H1 (cell line): ENCODE measurements around the gene UNC5B. TPM values are rescaled to one million over a fixed set of nuclear protein-coding genes. Genes with fewer than 3 reads are reported as not detected.
A peak's percentile ranks its signal among the peaks of the same experiment; 100 is the strongest.

Source experiments
- CTCF ChIA-PET: fragments of 300-600 bp; sonication (Branson Sonifier 250); formaldehyde crosslinking; loops from one replicate; lab custom pipeline; 2021; ENCODE audit not compliant: partially characterized antibody; lab: Charles Lee
- POLR2A ChIA-PET: fragments of 300-600 bp; sonication (Branson Sonifier 250); formaldehyde crosslinking; loops from one replicate; lab custom pipeline; 2021; ENCODE audit warnings: inconsistent platforms; ENCODE audit not compliant: partially characterized antibody; lab: Charles Lee
- DNase-seq, 2 experiments: peaks; one replicate each; pipeline versions ENCODE4 v3.0.0 to v3.0.0-alpha.2; 2010 to 2022; ENCODE audit warnings: low spot score in 2 of 2, low read depth in 1 of 2, mixed read lengths in 1 of 2
- FAIRE-seq: peaks from 2 replicates; lab custom pipeline; 2011; peaks lifted over from hg19 to GRCh38; lab: Jason Lieb, UNC
- H2AFZ ChIP-seq: 2 replicates; pipeline ENCODE4 v1.8.1; 2012; ENCODE audit warnings: low read length, inconsistent platforms
- H2AK5ac ChIP-seq: 2 replicates; pipeline ENCODE4 v1.6.1; 2013; ENCODE audit warnings: low read depth, low read length
- H2BK120ac ChIP-seq: replicated peaks from 2 replicates; pipeline ENCODE3; 2013; ENCODE audit warnings: low read depth, low read length, inconsistent platforms
- H2BK12ac ChIP-seq: 2 replicates; pipeline ENCODE4 v1.6.1; 2013; ENCODE audit warnings: low read depth, low read length
- H2BK15ac ChIP-seq: 2 replicates; pipeline ENCODE4 v1.6.1; 2013; ENCODE audit warnings: low read length
- H2BK20ac ChIP-seq: 2 replicates; pipeline ENCODE4 v1.6.1; 2013; ENCODE audit warnings: low read length
- H2BK5ac ChIP-seq: 2 replicates; pipeline ENCODE4 v1.6.1; 2013; ENCODE audit warnings: low read depth, low read length
- H3K14ac ChIP-seq: 2 replicates; pipeline ENCODE4 v1.6.1; 2013; ENCODE audit warnings: inconsistent platforms; ENCODE audit not compliant: insufficient read length
- H3K18ac ChIP-seq: 2 replicates; pipeline ENCODE4 v1.6.1; 2013; ENCODE audit warnings: low read length; ENCODE audit errors: extremely low read depth
- H3K23ac ChIP-seq: 2 replicates; pipeline ENCODE4 v1.6.1; 2013; ENCODE audit warnings: inconsistent platforms; ENCODE audit not compliant: insufficient read length
- H3K23me2 ChIP-seq: 2 replicates; pipeline ENCODE4 v1.6.1; 2013; ENCODE audit warnings: low read depth, low read length
- H3K27ac ChIP-seq: 2 replicates; pipeline ENCODE4 v1.6.1; 2011; ENCODE audit warnings: low read depth, low read length, inconsistent platforms
- H3K27me3 ChIP-seq, 4 experiments: replicated peaks in 1 of 4; 1 replicate in 1 of 4; 2 replicates in 3 of 4; pipeline versions ENCODE4 v1.6.1 to v1.8.1; 2011 to 2013; ENCODE audit warnings: low read length in 3 of 4, mild to moderate bottlenecking in 3 of 4, inconsistent platforms in 2 of 4, mixed read lengths in 2 of 4, moderate library complexity in 1 of 4; ENCODE audit not compliant: control insufficient read depth in 3 of 4, insufficient read depth in 3 of 4; ENCODE audit errors: extremely low read depth in 1 of 4
- H3K36me3 ChIP-seq, 4 experiments: 2 replicates each; pipeline versions ENCODE4 v1.6.1 to v1.8.1; 2011 to 2013; ENCODE audit warnings: mild to moderate bottlenecking in 4 of 4, low read length in 3 of 4, moderate library complexity in 2 of 4, control low read depth in 1 of 4, inconsistent platforms in 1 of 4; ENCODE audit not compliant: insufficient read depth in 4 of 4, control insufficient read depth in 2 of 4
- H3K4ac ChIP-seq: replicated peaks from 2 replicates; pipeline ENCODE3; 2013; ENCODE audit warnings: low read length, low read depth, mixed read lengths, inconsistent platforms; ENCODE audit not compliant: insufficient read length
- H3K4me1 ChIP-seq, 4 experiments: replicated peaks in 1 of 4; 1 replicate in 1 of 4; 2 replicates in 3 of 4; pipeline versions ENCODE4 v1.6.1 to v1.8.1; 2011 to 2013; ENCODE audit warnings: low read length in 3 of 4, inconsistent platforms in 2 of 4, mixed read lengths in 1 of 4; ENCODE audit not compliant: insufficient read depth in 4 of 4, control insufficient read depth in 3 of 4
- H3K4me2 ChIP-seq, 2 experiments: 2 replicates each; pipeline versions ENCODE4 v1.6.1 to v1.8.1; 2011 to 2013; ENCODE audit warnings: low read depth in 2 of 2, low read length in 2 of 2, control low read depth in 1 of 2, inconsistent platforms in 1 of 2, mild to moderate bottlenecking in 1 of 2; ENCODE audit not compliant: insufficient read depth in 1 of 2
- H3K4me3 ChIP-seq, 4 experiments: fragments of 200-600, 300-600 bp in 1 of 4; sonication (generic), shearing (Covaris generic), sonication (Bioruptor Twin) in 1 of 4; 2 replicates each; pipeline versions ENCODE4 v1.5.1 to v1.8.1; 2011 to 2016; ENCODE audit warnings: low read length in 4 of 4, low read depth in 3 of 4, control low read depth in 2 of 4, inconsistent platforms in 2 of 4, mild to moderate bottlenecking in 2 of 4, mixed read lengths in 1 of 4, moderate library complexity in 1 of 4; ENCODE audit not compliant: insufficient read depth in 2 of 4; ENCODE audit errors: extremely low read depth in 1 of 4
- H3K56ac ChIP-seq: replicated peaks from 2 replicates; pipeline ENCODE3; 2013; ENCODE audit warnings: low read depth, mild to moderate bottlenecking, mixed read lengths, low read length, inconsistent platforms; ENCODE audit not compliant: insufficient read length
- H3K79me1 ChIP-seq: 2 replicates; pipeline ENCODE4 v1.6.1; 2013; ENCODE audit warnings: low read depth, low read length, control low read depth
- H3K79me2 ChIP-seq, 2 experiments: 2 replicates each; pipeline versions ENCODE4 v1.6.1 to v1.8.1; 2012 to 2013; ENCODE audit warnings: low read length in 2 of 2, mild to moderate bottlenecking in 2 of 2, inconsistent platforms in 1 of 2; ENCODE audit not compliant: insufficient read depth in 2 of 2, control insufficient read depth in 1 of 2
- H3K9ac ChIP-seq, 4 experiments: replicated peaks in 1 of 4; 1 replicate in 1 of 4; 2 replicates in 3 of 4; pipeline versions ENCODE4 v1.6.1 to v1.8.1; 2011 to 2013; ENCODE audit warnings: low read depth in 3 of 4, low read length in 3 of 4, control low read depth in 2 of 4, mild to moderate bottlenecking in 2 of 4, moderate library complexity in 2 of 4, inconsistent platforms in 1 of 4; ENCODE audit errors: extremely low read depth in 1 of 4
- H3K9me3 ChIP-seq, 2 experiments: 2 replicates each; pipeline versions ENCODE4 v1.6.1 to v1.8.1; 2012 to 2013; ENCODE audit warnings: mild to moderate bottlenecking in 2 of 2, moderate library complexity in 2 of 2, control low read depth in 1 of 2, inconsistent platforms in 1 of 2, low read depth in 1 of 2, low read length in 1 of 2, mixed read lengths in 1 of 2; ENCODE audit not compliant: insufficient read depth in 2 of 2
- H4K20me1 ChIP-seq, 2 experiments: replicated peaks in 1 of 2; 2 replicates each; pipeline versions ENCODE3 to v1.8.1; 2011 to 2013; ENCODE audit warnings: inconsistent platforms in 2 of 2, low read length in 2 of 2, mild to moderate bottlenecking in 1 of 2; ENCODE audit not compliant: insufficient read depth in 2 of 2, control insufficient read depth in 1 of 2
- H4K5ac ChIP-seq: 2 replicates; pipeline ENCODE4 v1.6.1; 2013; ENCODE audit warnings: low read length, low read depth, mixed read lengths, inconsistent platforms; ENCODE audit not compliant: insufficient read length
- H4K8ac ChIP-seq: 2 replicates; pipeline ENCODE4 v1.8.0; 2013; ENCODE audit warnings: mild to moderate bottlenecking, moderate library complexity, low read length, inconsistent platforms; ENCODE audit not compliant: insufficient read depth; ENCODE audit errors: extremely low read depth
- H4K91ac ChIP-seq: replicated peaks from 2 replicates; pipeline ENCODE3; 2013; ENCODE audit warnings: low read length, mixed read lengths, inconsistent platforms; ENCODE audit not compliant: insufficient read length
- CEBPB ChIP-seq: IDR thresholded peaks from 2 replicates; pipeline ENCODE4 v1.6.1; 2012; ENCODE audit warnings: low read depth, low read length
- RFX5 ChIP-seq: IDR thresholded peaks from 2 replicates; pipeline ENCODE4 v1.6.1; 2011; ENCODE audit warnings: low read depth, low read length, improper control_type of control experiment, borderline replicate concordance
- RNF2 ChIP-seq: fragments of 200-900, 300-1000 bp; sonication (generic); IDR thresholded peaks from 2 replicates; pipeline ENCODE4 v1.7.1; 2016; ENCODE audit warnings: borderline replicate concordance, low read depth, mild to moderate bottlenecking, antibody characterized with exemption, low read length; ENCODE audit not compliant: poor library complexity, severe bottlenecking; ENCODE audit errors: missing control alignments
- SP2 ChIP-seq: IDR thresholded peaks from 2 replicates; pipeline ENCODE4 v1.6.1; 2012; ENCODE audit warnings: mild to moderate bottlenecking, low read length, inconsistent platforms
- TAF7 ChIP-seq: optimal IDR thresholded peaks from 2 replicates; pipeline ENCODE3; 2011; ENCODE audit warnings: low read depth, mild to moderate bottlenecking, inconsistent platforms, low read length, moderate library complexity, borderline replicate concordance
- WGBS, 2 experiments: shearing (Covaris generic) in 1 of 2; methylation state at CpG; one replicate each; pipeline versions ENCODE4 v1.1.6 to v1.1.7; 2013 to 2015; ENCODE audit warnings: low lambda C conversion rate in 2 of 2, mixed read lengths in 2 of 2, inconsistent platforms in 1 of 2, low coverage in 1 of 2, missing lambda C conversion rate in 1 of 2; ENCODE audit not compliant: insufficient replicate concordance in 2 of 2, insufficient coverage in 1 of 2, insufficient read length in 1 of 2; ENCODE audit errors: extremely low coverage in 1 of 2, missing lambda C conversion rate in 1 of 2; 5-methylcytosine and 5-hydroxymethylcytosine counted together
- polyA plus RNA-seq, 7 experiments: library from polyadenylated mRNA; depleted of rRNA in 3 of 7; stranded (reverse) in 5 of 7; unstranded in 2 of 7; fragments of >200 nt in 5 of 7; fragments of 200-250 nt in 2 of 7; gene quantifications; 1 replicate in 5 of 7; 2 replicates in 1 of 7; 4 replicates in 1 of 7; pipeline versions ENCODE4 v1.2.1 to v1.2.3, GENCODE V29; 2011 to 2013; ENCODE audit warnings: missing spikeins in 2 of 7, mixed read lengths in 2 of 7
- total RNA-seq: library from RNA; stranded (reverse); fragmentation: NEBNext Ultra II Directional; extraction: Animal tissue kit (Norgen Biotek cat#: 25700); gene quantifications from 2 replicates; pipeline ENCODE4 v1.2.1, GENCODE V29; 2021
- TF ChIP-seq, protein P1 (sequence below): IDR thresholded peaks from 2 replicates; pipeline ENCODE4 v1.6.1; 2012; ENCODE audit warnings: inconsistent platforms

The UNC5B gene
- total and polyA plus RNA-seq, 2 of the 8 experiments (the other 6 are each of a cell fraction or from before 2014, with no cell fraction given) = 27.9 to 31.8 TPM

DNA sequence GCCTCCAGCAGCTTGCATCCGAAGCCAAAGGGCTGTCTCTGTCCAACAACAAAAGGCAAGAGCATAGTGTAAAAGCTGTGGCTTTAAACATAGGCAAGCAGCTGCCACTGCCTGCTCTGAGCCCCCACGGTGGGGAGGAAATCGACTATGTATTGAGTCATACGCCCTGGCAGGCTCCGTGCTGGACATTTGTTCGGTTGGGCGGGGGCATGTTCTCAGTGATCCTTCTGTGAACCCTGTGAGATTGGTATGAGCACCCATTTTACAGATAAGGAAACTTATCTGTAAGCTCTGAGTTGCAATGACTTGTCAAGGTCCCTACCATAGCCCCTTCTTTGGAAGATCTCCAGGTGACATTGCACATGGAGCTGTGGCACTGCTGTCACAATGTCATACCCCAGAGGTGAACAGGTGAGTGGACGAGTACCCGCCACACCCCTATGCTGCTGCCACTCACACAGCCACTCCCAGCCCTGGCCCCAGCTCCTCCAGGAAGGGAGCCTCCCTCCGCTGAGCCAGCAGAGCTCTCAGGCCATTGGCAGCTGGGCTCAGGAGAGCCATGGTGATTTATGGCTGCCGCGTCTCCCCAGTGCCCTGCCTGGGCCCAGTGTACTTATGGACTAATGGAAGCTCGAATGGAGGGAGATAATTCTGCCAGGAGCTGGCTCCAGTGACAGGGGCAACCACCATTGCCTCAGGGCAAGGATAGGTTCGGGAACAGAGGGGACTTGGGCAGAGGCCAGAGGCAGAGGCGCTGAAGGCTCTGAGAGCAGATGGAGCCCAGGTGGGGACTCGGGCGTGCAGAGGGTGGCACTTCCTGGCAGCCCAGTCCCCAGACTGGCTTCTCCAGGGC lies 43.7 kb downstream of the UNC5B start:
- H4K20me1 ChIP-seq = peaks cover 0 to 8% of the 10 kb centered on the region in 2 experiments

More for the DNA sequence above, 43.7 kb downstream of the UNC5B start:
- ChIA-PET POLR2A (interaction anchor here (1.2 to 1.8 kb wide), 4 partner anchors 10 to 39 kb away, joined by 3 to 6 read pairs (median 4); no protein-coding TSS in a partner anchor), CTCF (interaction anchor here (0.6 to 5.8 kb wide), 13 partner anchors 11 to 452 kb away, joined by 3 to 37 read pairs (median 4); no protein-coding TSS in a partner anchor)
- H2BK15ac ChIP-seq = no peak overlapping the region
- H2BK5ac ChIP-seq = no peak overlapping the region
- FAIRE-seq (no peak), DNase-seq (no peak)
- no peak overlapping the region for H2BK120ac ChIP-seq
- no peak overlapping the region for H2AK5ac ChIP-seq
- H3K4me2 ChIP-seq = no peak overlapping the region
- H3K27ac ChIP-seq = no peak overlapping the region
- peaks cover 0 to 3% of the 10 kb centered on the region in 2 experiments; a peak in 1 of 4 replicates for H3K79me2 ChIP-seq
- H3K56ac ChIP-seq = no peak overlapping the region
- no peak overlapping the region for H3K9ac ChIP-seq
- peaks cover 17 to 41% (median 33%) of the 10 kb centered on the region in 4 experiments for H3K4me1 ChIP-seq
- H4K91ac ChIP-seq = no peak overlapping the region
- no peaks in the 10 kb centered on the region for H3K36me3 ChIP-seq
- no peaks in the 10 kb centered on the region for H3K27me3 ChIP-seq
- H3K23me2 ChIP-seq = no peaks in the 10 kb centered on the region
- 81% methylated on average over 14 of the region's 17 CpGs; no CpG with 5 or more reads in 1 of the 2 experiments for WGBS, 2 experiments
- H3K4ac ChIP-seq = no peak overlapping the region
- no peak overlapping the region; the same call in 1 of the 2 replicates for H4K8ac ChIP-seq
- no peak overlapping the region; the same call in 1 of the 2 replicates for H2BK12ac ChIP-seq
- H3K14ac ChIP-seq = no peak overlapping the region
- no peak overlapping the region for H2BK20ac ChIP-seq
- H3K18ac ChIP-seq = no peak overlapping the region
- TF ChIP-seq SP2 = no peak
- TF ChIP-seq TAF7 = peak; percentile 52
- TF ChIP-seq CEBPB = no peak
- TF ChIP-seq, protein P1, sequence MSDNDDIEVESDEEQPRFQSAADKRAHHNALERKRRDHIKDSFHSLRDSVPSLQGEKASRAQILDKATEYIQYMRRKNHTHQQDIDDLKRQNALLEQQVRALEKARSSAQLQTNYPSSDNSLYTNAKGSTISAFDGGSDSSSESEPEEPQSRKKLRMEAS = no peak
- TF ChIP-seq RFX5 = no peak
- TF ChIP-seq RNF2 = no peak
- no peak overlapping the region for H3K23ac ChIP-seq
- H3K4me3 ChIP-seq = no peak overlapping the region
- no peaks in the 10 kb centered on the region for H3K9me3 ChIP-seq
- H4K5ac ChIP-seq = no peak overlapping the region
- peaks cover 6% of the 10 kb centered on the region; the same call in 1 of the 2 replicates for H3K79me1 ChIP-seq
- H2AFZ ChIP-seq = no peak overlapping the region
